NT2/D1 (cell line): ENCODE data around the gene AP2A2.

Experiments used
- DNase-seq: peaks from one replicate; pipeline ENCODE4 v3.0.0-alpha.2; 2011; ENCODE audit warnings: low read depth, low spot score
- H3K27me3 ChIP-seq: 2 replicates; pipeline ENCODE4 v1.6.0; 2011; ENCODE audit warnings: mild to moderate bottlenecking; ENCODE audit not compliant: insufficient read length, insufficient read depth
- H3K36me3 ChIP-seq: 2 replicates; pipeline ENCODE4 v1.6.1; 2011; ENCODE audit warnings: mild to moderate bottlenecking, low read length, mixed read lengths; ENCODE audit not compliant: insufficient read depth, insufficient read length
- H3K4me1 ChIP-seq: 2 replicates; pipeline ENCODE4 v1.5.1; 2011; ENCODE audit not compliant: insufficient read depth, insufficient read length
- H3K4me3 ChIP-seq: 2 replicates; pipeline ENCODE4 v1.5.1; 2011; ENCODE audit warnings: low read depth; ENCODE audit not compliant: insufficient read length
- H3K9ac ChIP-seq: 2 replicates; pipeline ENCODE4 v1.6.0; 2011; ENCODE audit warnings: low read depth; ENCODE audit not compliant: insufficient read length
- H3K9me3 ChIP-seq: 2 replicates; pipeline ENCODE4 v1.5.1; 2011; ENCODE audit warnings: mild to moderate bottlenecking, low read length; ENCODE audit not compliant: insufficient read depth
- SUZ12 ChIP-seq: IDR thresholded peaks from 2 replicates; pipeline ENCODE4 v1.6.1; 2011; ENCODE audit not compliant: insufficient read length, insufficient read depth; ENCODE audit errors: extremely low read depth
- YY1 ChIP-seq: IDR thresholded peaks from 2 replicates; pipeline ENCODE4 v1.6.1; 2011; ENCODE audit not compliant: insufficient read length, insufficient read depth
- ZNF274 ChIP-seq: IDR thresholded peaks from 2 replicates; pipeline ENCODE4 v1.6.1; 2011; ENCODE audit warnings: mild to moderate bottlenecking, low read depth, low read length

AP2A2 gene

DNA sequence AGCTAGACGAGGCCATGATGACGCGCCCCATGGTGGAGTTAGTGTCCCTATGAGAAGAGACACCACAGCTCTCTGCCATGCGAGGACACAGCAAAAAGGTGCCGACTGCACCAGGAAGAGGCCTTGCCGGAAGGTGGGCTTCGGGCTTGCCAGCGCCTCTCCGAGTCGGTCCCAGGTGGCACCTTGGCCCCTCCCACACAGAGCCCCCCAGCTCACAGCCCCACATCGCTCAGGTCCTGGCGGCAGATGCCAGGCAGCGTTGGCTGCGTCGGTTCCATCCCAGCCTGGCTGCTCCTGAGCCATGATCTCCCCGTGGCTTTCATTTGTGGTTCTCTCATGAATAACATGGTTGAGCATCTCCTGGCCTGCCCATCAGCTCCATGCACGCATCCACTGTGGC, 39.1 kb upstream of the AP2A2 start:
- Histone ChIP-seq H3K9me3 (no peaks in the 10 kb centered on the region), H3K36me3 (peaks cover 81% of the 10 kb centered on the region), H3K27me3 (no peaks in the 10 kb centered on the region), H3K4me1 (peaks cover 20% of the 10 kb centered on the region), H3K4me3 (no peak overlapping the region), H3K9ac (no peak overlapping the region)
- TF ChIP-seq YY1 (no peak), SUZ12 (no peak), ZNF274 (no peak)
- no peak for DNase-seq

GRCh38 chr11:887589-887988, 38.1 kb upstream of the AP2A2 start:
- peaks cover 26% of the 10 kb centered on the region for H3K4me1 ChIP-seq
- no peak overlapping the region for H3K4me3 ChIP-seq
- H3K9ac ChIP-seq = no peak overlapping the region
- TF ChIP-seq ZNF274 = no peak
- TF ChIP-seq SUZ12 = no peak
- TF ChIP-seq YY1 = no peak
- no peaks in the 10 kb centered on the region for H3K9me3 ChIP-seq
- H3K36me3 ChIP-seq = peaks cover 83% of the 10 kb centered on the region
- DNase-seq = no peak
- no peaks in the 10 kb centered on the region for H3K27me3 ChIP-seq

- TF ChIP-seq ZNF274 = no peak
- no peak for TF ChIP-seq SUZ12
- TF ChIP-seq YY1 = no peak
- H3K36me3 ChIP-seq = peaks cover 83% of the 10 kb centered on the region
Observed at GRCh38 chr11:888310-889212, 37.1 kb upstream of the AP2A2 start.

GRCh38 chr11:889257-889656, 36.4 kb upstream of the AP2A2 start:
- H3K4me3 ChIP-seq = no peak overlapping the region
- H3K9ac ChIP-seq = no peak overlapping the region
- DNase-seq = no peak
- peaks cover 80% of the 10 kb centered on the region for H3K36me3 ChIP-seq
- no peaks in the 10 kb centered on the region for H3K27me3 ChIP-seq
- H3K4me1 ChIP-seq = peaks cover 40% of the 10 kb centered on the region
- TF ChIP-seq SUZ12 = no peak
- no peak for TF ChIP-seq ZNF274
- H3K9me3 ChIP-seq = no peaks in the 10 kb centered on the region

More at GRCh38 chr11:888310-889212, 37.1 kb upstream of the AP2A2 start:
- Histone ChIP-seq H3K4me3 (no peak overlapping the region), H3K9me3 (no peaks in the 10 kb centered on the region), H3K27me3 (no peaks in the 10 kb centered on the region), H3K4me1 (peaks cover 36% of the 10 kb centered on the region), H3K9ac (no peak overlapping the region)
- DNase-seq = no peak

DNA sequence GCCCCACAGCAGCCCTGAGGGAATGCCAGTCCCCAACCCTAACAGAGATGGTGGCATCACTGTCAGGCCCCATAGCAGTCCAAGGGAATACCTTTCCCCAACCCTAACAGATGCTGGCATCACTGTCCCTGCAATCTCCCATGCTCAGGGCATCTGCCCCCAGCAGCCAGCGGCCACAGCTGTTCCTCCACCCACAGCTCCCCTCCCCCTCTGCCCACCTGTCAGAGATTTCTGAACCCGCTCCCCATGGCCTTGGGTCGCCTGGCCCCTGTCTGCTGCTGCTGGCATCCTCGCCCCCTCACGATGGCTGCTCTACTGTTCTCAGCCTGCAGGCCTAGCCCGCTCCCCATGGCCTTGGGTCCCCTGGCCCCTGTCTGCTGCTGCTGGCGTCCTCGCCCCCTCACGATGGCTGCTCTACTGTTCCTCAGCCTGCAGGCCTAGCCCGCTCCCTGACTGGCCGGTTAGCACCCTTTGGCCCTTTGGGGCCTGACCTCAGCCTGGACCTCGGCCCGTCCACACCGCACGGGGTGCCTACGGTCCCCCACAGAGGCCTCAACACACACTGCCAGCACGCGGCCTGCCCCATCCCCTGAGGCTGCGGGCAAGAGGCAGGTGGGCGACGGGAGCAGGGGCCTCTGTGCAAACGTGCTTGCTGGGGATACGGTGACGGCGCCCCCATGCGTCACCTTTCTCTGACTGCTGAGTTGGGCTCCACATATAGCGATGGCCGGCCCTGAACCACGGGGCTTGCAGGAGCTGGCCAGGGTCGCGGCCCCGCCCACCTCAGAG, 35.8 kb upstream of the AP2A2 start:
- H3K4me1 ChIP-seq = peaks cover 46% of the 10 kb centered on the region
- peak overlapping the region; percentile 36 for H3K9ac ChIP-seq
- no peaks in the 10 kb centered on the region for H3K9me3 ChIP-seq
- TF ChIP-seq YY1 (no peak), SUZ12 (no peak), ZNF274 (no peak)
- DNase-seq = no peak
- H3K27me3 ChIP-seq = no peaks in the 10 kb centered on the region
- peaks cover 81% of the 10 kb centered on the region for H3K36me3 ChIP-seq
- H3K4me3 ChIP-seq = no peak overlapping the region

GRCh38 chr11:890794-891540, 34.7 kb upstream of the AP2A2 start:
- peaks cover 50% of the 10 kb centered on the region for H3K4me1 ChIP-seq
- no peak for TF ChIP-seq SUZ12
- no peak for TF ChIP-seq YY1
- TF ChIP-seq ZNF274 = no peak
- peaks cover 89% of the 10 kb centered on the region for H3K36me3 ChIP-seq
- H3K9me3 ChIP-seq = no peaks in the 10 kb centered on the region
- H3K9ac ChIP-seq = peak overlapping the region; percentile 67
- H3K27me3 ChIP-seq = no peaks in the 10 kb centered on the region
- H3K4me3 ChIP-seq = no peak overlapping the region
- no peak for DNase-seq
